Liver (tissue), 9 donors: ENCODE measurements around the gene BHLHE40. TPM values are rescaled to one million over a fixed set of nuclear protein-coding genes. Genes with fewer than 3 reads are reported as not detected.

Experiments used
- DNase-seq: peaks from one replicate; pipeline ENCODE4 v3.0.0-alpha.2; 2017; ENCODE audit warnings: low spot score
- H3K27ac ChIP-seq, 2 donors: one replicate each; pipeline ENCODE4 v1.7.0; 2013; ENCODE audit warnings: inconsistent platforms in 2 of 2, low read length in 2 of 2, control low read depth in 1 of 2, low read depth in 1 of 2, mild to moderate bottlenecking in 1 of 2
- H3K27me3 ChIP-seq, 4 donors: one replicate each; pipeline versions ENCODE4 v1.6.1 to v1.7.0; 2013; ENCODE audit warnings: low read length in 3 of 4, inconsistent platforms in 1 of 4, mild to moderate bottlenecking in 1 of 4, moderate library complexity in 1 of 4; ENCODE audit not compliant: control insufficient read depth in 4 of 4, insufficient read depth in 4 of 4
- H3K36me3 ChIP-seq, 4 donors: one replicate each; pipeline versions ENCODE4 v1.6.1 to v1.7.0; 2013; ENCODE audit warnings: low read length in 3 of 4, mild to moderate bottlenecking in 3 of 4, low read depth in 1 of 4, moderate library complexity in 1 of 4; ENCODE audit not compliant: control insufficient read depth in 4 of 4, insufficient read depth in 3 of 4
- H3K4me1 ChIP-seq, 4 donors: one replicate each; pipeline versions ENCODE4 v1.6.1 to v1.7.0; 2013; ENCODE audit warnings: low read length in 3 of 4, mild to moderate bottlenecking in 3 of 4, moderate library complexity in 1 of 4; ENCODE audit not compliant: control insufficient read depth in 4 of 4, insufficient read depth in 4 of 4
- H3K4me3 ChIP-seq, 3 donors: one replicate each; pipeline versions ENCODE4 v1.6.1 to v1.7.0; 2013; ENCODE audit warnings: low read length in 3 of 3, control low read depth in 1 of 3, low read depth in 1 of 3, mild to moderate bottlenecking in 1 of 3
- H3K9ac ChIP-seq, 2 donors: one replicate each; pipeline ENCODE4 v1.7.0; 2013; ENCODE audit warnings: low read length in 2 of 2, mild to moderate bottlenecking in 2 of 2, moderate library complexity in 2 of 2, control low read depth in 1 of 2, low read depth in 1 of 2
- H3K9me3 ChIP-seq, 4 donors: one replicate each; pipeline versions ENCODE4 v1.6.1 to v1.7.0; 2013; ENCODE audit warnings: low read length in 3 of 4; ENCODE audit not compliant: control insufficient read depth in 4 of 4
- ATF3 ChIP-seq: IDR thresholded peaks from 2 replicates; pipeline ENCODE4 v1.6.1; 2016; ENCODE audit warnings: antibody characterized with exemption
- CTCF ChIP-seq: fragments of 150-350 bp; IDR thresholded peaks from 2 replicates; pipeline ENCODE4 v1.5.1; 2017; ENCODE audit warnings: improper control_type of control experiment, low read depth, low read length; ENCODE audit not compliant: missing input control
- EGR1 ChIP-seq, 2 donors: IDR thresholded peaks; 2 replicates each; pipeline ENCODE4 v1.6.1; 2016 to 2018; ENCODE audit warnings: antibody characterized with exemption in 2 of 2, low read depth in 2 of 2
- FOXA1 ChIP-seq: IDR thresholded peaks from 2 replicates; pipeline ENCODE4 v1.6.1; 2016; ENCODE audit warnings: antibody characterized with exemption
- FOXA2 ChIP-seq: IDR thresholded peaks from 2 replicates; pipeline ENCODE4 v1.6.1; 2016; ENCODE audit warnings: antibody characterized with exemption
- GABPA ChIP-seq, 2 donors: IDR thresholded peaks in 1 of 2; conservative IDR thresholded peaks in 1 of 2; 2 replicates each; pipeline ENCODE4 v1.6.1; 2016; ENCODE audit warnings: antibody characterized with exemption in 2 of 2, mild to moderate bottlenecking in 1 of 2, moderate library complexity in 1 of 2
- HNF4A ChIP-seq, 2 donors: conservative IDR thresholded peaks; 2 replicates each; pipeline ENCODE4 v1.6.1; 2016; ENCODE audit warnings: antibody characterized with exemption in 2 of 2, mild to moderate bottlenecking in 2 of 2
- HNF4G ChIP-seq: IDR thresholded peaks from 2 replicates; pipeline ENCODE4 v1.6.1; 2016; ENCODE audit warnings: antibody characterized with exemption
- JUND ChIP-seq, 2 donors: IDR thresholded peaks; 2 replicates each; pipeline ENCODE4 v1.6.1; 2016; ENCODE audit warnings: antibody characterized with exemption in 2 of 2
- MAX ChIP-seq: IDR thresholded peaks from 2 replicates; pipeline ENCODE4 v1.6.1; 2016; ENCODE audit warnings: antibody characterized with exemption
- NR2F2 ChIP-seq: IDR thresholded peaks from 2 replicates; pipeline ENCODE4 v1.6.1; 2016; ENCODE audit warnings: antibody characterized with exemption
- RAD21 ChIP-seq, 2 donors: IDR thresholded peaks; 2 replicates each; pipeline ENCODE4 v1.6.1; 2016; ENCODE audit warnings: antibody characterized with exemption in 2 of 2, mild to moderate bottlenecking in 2 of 2
- REST ChIP-seq: IDR thresholded peaks from 2 replicates; pipeline ENCODE4 v1.6.1; 2016; ENCODE audit warnings: antibody characterized with exemption, mild to moderate bottlenecking
- RXRA ChIP-seq, 2 donors: IDR thresholded peaks; 2 replicates each; pipeline ENCODE4 v1.6.1; 2017 to 2018; ENCODE audit warnings: antibody characterized with exemption in 2 of 2, mild to moderate bottlenecking in 1 of 2
- SP1 ChIP-seq: IDR thresholded peaks from 2 replicates; pipeline ENCODE4 v1.6.1; 2018; ENCODE audit warnings: antibody characterized with exemption, mild to moderate bottlenecking
- TAF1 ChIP-seq: conservative IDR thresholded peaks from 2 replicates; pipeline ENCODE4 v1.6.1; 2016; ENCODE audit warnings: antibody characterized with exemption, mild to moderate bottlenecking
- YY1 ChIP-seq: IDR thresholded peaks from 2 replicates; pipeline ENCODE4 v1.6.1; 2016; ENCODE audit warnings: antibody characterized with exemption, mild to moderate bottlenecking
- ZBTB33 ChIP-seq: IDR thresholded peaks from 2 replicates; pipeline ENCODE4 v1.6.1; 2016; ENCODE audit warnings: antibody characterized with exemption
- WGBS: extraction: QIAGEN DNeasy Blood & Tissue Kit; methylation state at CpG from one replicate; pipeline ENCODE4 v1.1.7; 2013; 5-methylcytosine and 5-hydroxymethylcytosine counted together
- polyA plus RNA-seq, 2 donors: library from polyadenylated mRNA; stranded (reverse) in 1 of 2; unstranded in 1 of 2; fragments of 200-250 nt in 1 of 2; fragments of >200 nt in 1 of 2; fragmentation: Nextera tagmentation in 1 of 2; extraction: Ambion mirVana in 1 of 2; gene quantifications; one replicate each; pipeline versions ENCODE4 v1.2.1 to v1.2.3, GENCODE V29; 2013 to 2015
- total RNA-seq, 2 donors: library from RNA; depleted of rRNA; stranded (reverse); fragments of >200 nt; gene quantifications; one replicate each; pipeline ENCODE4 v1.2.3, GENCODE V29; 2014
- donor health status: healthy.
- donor health status: healthy.
- donor health status: healthy.
- donor health status: healthy.
- donor health status: healthy.

The BHLHE40 gene
- total and polyA plus RNA-seq, 4 donors = 8.2 to 28.4 (median 18.0) TPM

- TF ChIP-seq ZBTB33 = no peak
- peak; percentile 91 to 92 for TF ChIP-seq RAD21 (IDR thresholded peaks at IDR 0.05)
- TF ChIP-seq RXRA (IDR thresholded peaks at IDR 0.05) = peak; percentile 36 to 52
- no peak for TF ChIP-seq SP1
- TF ChIP-seq HNF4A (conservative IDR thresholded peaks at IDR 0.05) = peak in 1 of 2 donors; percentile 36
Observed at GRCh38 chr3:4976109-4976508, 3.1 kb upstream of the BHLHE40 start (continued).

- TF ChIP-seq RAD21 (IDR thresholded peaks at IDR 0.05) = peak; percentile 59 to 66
- TF ChIP-seq TAF1 = peak; percentile 91
- peak; percentile 99 for TF ChIP-seq RXRA (IDR thresholded peaks at IDR 0.05)
- TF ChIP-seq ZBTB33 = peak; percentile 80
- peak; percentile 72 for TF ChIP-seq MAX
- peak; percentile 40 for TF ChIP-seq FOXA2
- TF ChIP-seq CTCF = no peak
- TF ChIP-seq NR2F2 = peak; percentile 98
- peak; percentile 82 for TF ChIP-seq REST
- peak; percentile 89 for TF ChIP-seq YY1
- TF ChIP-seq FOXA1 = no peak
- peak; percentile 97 for TF ChIP-seq SP1
- TF ChIP-seq GABPA (IDR thresholded peaks at IDR 0.05 in 1 of 2, conservative IDR thresholded peaks at IDR 0.05 in 1 of 2) = peak in 1 of 2 donors; percentile 10
- peak; percentile 67 for TF ChIP-seq ATF3
- TF ChIP-seq JUND (IDR thresholded peaks at IDR 0.05) = peak; percentile 60 to 78
- TF ChIP-seq EGR1 (IDR thresholded peaks at IDR 0.05; ENCODE audit: low read depth in 2 of 2) = peak; percentile 71 to 82
- no peak for TF ChIP-seq HNF4G
- peak; percentile 72 to 74 for TF ChIP-seq HNF4A (conservative IDR thresholded peaks at IDR 0.05)
- WGBS = 4% methylated on average over 35 of the region's 35 CpGs
- Histone ChIP-seq H3K27ac (peak overlapping the region; percentile 99 to 100), H3K4me1 (peaks cover 0 to 20% (median 6%) of the 10 kb centered on the region in 4 donors), H3K27me3 (no peaks in the 10 kb centered on the region), H3K4me3 (peak overlapping the region; percentile 51 to 83 (median 60)), H3K9me3 (no peaks in the 10 kb centered on the region), H3K36me3 (peaks cover 0 to 10% (median 4%) of the 10 kb centered on the region in 4 donors), H3K9ac (peak overlapping the region; percentile 90 to 99)
- DNase-seq = peak; percentile 68
Observed at GRCh38 chr3:4977001-4977852, 2.0 kb upstream of the BHLHE40 start.
